ENCODE measurements around the gene DCTPP1.
A peak's percentile ranks its signal among the peaks of the same experiment; 100 is the strongest.

DCTPP1 gene

DNA sequence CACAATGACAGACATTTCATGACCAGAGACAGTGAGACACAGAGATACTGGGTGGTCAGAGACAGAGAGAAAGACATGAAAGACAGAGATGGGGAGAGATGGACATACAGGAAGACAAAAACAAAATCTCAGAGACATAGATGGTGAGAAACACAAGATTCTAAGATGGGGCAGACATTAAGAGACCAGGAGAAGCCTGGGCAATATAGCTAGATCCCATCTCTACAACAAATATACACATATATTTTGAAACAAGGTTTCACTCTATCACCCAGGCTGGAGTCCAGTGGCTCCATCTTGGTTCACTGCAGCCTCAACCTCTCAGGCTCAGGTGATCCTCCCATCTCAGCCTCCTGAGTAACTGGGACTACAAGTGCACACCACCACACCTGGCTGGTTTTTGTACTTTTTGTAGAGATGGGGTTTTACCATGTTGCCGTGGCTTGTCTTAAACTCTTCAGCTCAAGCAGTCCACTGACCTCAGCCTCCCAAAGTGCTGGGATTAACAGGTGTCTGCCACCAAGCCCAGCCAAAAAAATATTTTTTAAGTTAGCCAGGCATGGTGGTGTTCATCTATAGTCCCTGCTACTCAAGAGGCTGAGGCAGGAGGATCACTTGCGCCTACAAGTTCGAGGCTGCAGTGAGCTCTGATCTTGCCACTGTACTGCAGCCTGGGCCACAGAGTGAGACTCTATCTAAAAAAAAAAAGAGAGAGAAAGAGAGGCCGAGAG is 49.6 kb downstream of the DCTPP1 start:
- DNase-seq = no peak

DNA sequence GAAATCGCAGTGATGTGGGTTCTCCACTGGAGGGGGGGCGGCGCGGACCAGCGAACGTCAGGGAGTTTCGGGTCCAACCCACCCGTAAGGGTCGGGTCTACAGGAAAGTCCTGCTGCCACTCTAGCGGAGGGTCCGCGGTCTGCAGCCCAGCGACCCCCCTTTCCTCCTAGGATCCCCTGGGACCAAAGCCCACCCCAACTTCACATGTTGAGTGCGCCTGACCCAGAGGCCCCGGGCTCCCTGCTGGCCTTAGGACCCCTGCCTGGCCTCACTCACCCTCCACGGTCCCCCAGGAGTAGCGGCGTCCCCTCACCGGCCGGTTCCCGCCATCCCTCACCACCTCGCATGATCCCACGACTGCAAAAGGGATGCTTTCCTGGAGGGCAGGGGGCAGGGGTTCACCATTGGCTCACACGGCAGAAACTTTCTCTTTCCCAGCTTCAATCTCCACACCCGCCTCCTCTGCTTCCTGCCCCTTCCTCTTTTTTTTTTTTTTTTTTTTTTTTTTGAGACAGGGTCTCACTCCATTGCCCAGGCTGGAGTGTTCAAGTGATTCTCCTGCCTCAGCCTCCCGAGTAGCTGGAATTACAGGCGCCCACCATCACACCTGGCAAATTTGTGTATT is 50.6 kb downstream of the DCTPP1 start:
- DNase-seq = no peak

DNA sequence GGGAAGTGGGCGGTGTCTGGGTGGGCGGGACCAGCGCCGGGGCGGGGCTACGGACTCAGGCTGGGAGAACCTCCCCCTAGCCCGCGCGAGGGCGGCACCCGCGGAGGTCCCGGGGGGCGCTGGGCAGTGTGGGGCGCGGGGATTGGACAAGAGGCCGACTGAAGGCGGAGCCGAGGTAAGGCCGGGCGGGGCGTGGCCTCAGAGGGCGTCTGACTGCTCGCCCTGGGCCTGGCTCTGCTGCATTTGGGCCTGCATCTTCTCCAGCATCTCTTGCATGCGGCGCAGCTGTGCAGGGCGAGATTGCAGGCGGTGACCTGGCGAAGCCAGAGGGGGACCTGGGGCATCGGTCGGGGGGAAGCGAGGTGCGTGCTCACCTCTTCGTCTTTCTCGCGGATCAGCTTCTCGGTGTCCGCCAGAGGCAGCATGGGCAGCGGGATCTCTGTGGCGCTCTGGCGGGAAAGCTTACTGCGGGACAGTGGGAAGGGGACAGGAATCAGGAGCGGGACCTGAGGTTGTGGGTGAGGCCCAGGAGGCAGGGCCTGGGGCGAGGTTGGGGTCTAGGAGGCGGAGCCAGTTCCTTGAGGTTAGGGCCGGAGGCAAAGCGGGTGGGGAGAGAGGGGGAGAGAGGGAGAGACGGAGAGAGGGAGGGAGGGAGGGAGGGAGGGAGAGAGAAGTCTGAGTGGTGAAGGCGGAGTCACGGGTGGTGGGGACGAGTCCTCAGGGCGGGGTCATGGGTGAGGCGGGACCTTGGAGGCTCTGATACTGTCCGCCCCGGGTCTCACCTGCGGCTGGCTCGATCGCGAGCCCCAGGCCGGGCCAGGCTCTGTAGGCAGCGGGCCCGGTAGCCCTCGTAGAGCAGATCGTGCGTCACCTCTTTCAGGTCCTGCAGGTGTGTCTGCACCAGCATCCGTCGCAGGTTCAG is 51.3 kb downstream of the DCTPP1 start:
- DNase-seq = peak; percentile 88

DNA sequence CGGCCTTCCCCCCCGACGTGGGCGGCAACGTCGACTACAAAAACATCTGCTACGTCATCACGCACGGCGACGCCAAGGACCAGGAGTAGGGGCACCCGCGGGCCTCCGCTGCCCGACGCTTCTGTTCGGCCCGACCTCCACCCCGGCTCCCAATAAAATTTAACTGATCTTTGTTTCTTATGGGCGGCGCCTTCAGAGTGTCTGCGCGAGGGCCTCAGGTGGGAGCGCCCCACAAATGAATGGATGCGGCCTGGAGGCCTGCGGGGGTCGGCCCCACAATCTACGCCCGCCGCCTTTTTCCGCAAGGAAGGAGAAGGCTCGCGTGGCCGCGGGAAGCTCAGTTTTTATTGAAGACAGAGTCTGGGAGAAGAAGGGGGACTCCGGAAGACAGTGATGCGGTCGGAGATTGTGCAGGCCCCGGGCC is 52.0 kb downstream of the DCTPP1 start:
- peak; percentile 85 for DNase-seq

DNA sequence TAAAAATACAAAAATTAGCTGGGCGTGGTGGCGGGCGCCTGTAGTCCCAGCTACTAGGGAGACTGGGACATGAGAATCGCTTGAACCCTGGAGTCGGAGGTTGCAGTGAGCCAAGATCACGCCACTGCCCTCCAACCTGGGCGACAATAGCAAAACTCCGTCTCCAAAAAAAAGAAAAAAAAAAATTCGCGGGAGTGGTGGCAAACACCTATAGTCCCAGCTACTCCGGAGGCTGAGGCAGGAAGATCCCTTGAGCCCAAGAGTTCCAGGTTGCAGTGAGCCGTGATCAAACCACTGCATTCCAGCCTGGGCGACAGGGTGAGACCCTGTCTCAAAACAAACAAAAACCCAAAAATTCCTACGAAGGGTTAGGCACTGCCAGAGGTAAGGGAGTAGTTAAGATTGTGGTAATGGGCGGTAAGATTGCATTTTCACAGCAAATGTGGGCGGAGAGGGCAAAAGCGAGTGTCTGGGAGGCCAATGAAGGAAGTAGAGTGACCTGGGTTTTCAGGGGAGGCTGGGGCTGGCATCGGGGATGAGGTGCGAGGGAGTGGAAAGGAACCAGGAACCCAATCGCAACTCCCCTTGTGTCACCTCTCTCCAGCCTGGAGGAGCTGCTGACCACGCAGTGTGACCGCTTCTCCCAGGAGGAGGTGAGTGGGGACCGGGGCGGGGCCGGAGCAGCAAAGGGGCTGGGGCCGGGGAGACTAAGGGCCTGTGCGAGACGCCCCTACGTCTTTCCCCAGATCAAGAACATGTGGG is 52.6 kb downstream of the DCTPP1 start:
- peak; percentile 73 for DNase-seq

DNA sequence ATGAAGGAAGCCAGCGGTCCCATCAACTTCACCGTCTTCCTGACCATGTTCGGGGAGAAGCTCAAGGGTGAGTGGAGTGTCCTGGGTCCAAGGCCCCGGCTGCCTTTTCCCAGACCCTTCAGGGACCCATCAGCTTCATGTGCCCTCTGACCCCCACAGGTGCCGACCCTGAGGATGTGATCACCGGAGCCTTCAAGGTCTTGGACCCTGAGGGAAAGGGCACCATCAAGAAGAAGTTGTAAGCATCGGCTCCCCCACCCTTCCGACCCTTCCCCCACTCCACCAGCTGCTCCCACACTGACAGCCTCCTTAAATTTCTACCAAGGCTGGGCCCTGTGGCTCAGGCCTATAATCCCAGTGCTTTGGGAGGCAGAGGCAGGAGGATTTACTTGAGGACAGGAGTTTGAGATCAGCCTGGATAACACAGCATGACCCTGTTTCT is 53.3 kb downstream of the DCTPP1 start:
- no peak for DNase-seq

DNA sequence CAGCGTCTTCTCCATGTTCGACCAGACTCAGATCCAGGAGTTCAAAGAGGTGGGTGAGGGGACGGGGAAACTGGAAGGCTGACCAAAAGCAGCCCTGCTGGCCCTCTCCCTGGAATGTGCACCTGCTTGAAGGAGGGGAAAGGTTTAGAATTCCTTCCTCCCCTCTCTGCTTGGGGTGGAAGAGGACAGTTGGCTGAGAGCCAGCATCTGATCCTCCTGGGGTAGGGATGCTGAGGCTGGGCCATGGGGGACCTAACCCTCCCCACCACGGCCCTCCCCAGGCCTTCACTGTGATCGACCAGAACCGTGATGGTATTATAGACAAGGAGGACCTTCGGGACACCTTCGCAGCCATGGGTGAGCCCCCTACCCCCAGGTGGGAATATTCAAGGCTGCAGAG is 54.0 kb downstream of the DCTPP1 start:
- no peak for DNase-seq

DNA sequence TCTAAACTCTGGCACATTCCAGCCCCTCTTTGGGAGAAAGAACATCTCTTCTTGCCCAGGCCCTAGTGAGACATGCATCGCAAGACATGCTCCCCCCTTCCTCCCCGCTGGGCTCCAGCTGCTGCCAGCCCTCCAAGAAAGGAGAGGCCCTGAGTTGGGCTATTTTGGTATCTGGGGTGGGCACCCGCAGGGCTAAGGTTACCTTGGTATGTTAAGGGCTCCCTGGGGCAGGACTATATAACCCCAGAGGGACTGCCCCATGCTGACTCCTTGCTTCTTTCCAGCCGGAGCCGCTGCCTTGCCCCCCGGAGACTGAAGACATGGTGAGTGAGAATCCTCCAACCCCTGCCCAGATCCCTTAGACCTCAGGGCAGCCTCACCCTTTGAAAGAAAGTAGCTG is 55.3 kb downstream of the DCTPP1 start, which contains the start of gene MYL11:
MYL11 (plus strand) TSS at position 265 of the 400 bp plus-strand sequence; CDS start at position 321, 56 bp downstream.
- no peak for DNase-seq
